Neural cell (in vitro differentiated cells): Measurements from ENCODE around the gene MTRF1L.

Experiments
- EP300 ChIP-seq: fragments of 450-650 bp; conservative IDR thresholded peaks from 2 replicates; pipeline ENCODE4 v1.6.1; 2014; ENCODE audit warnings: antibody characterized with exemption, mild to moderate bottlenecking, moderate library complexity; ENCODE audit not compliant: poor library complexity, severe bottlenecking
- POLR2AphosphoS5 ChIP-seq: IDR thresholded peaks from 2 replicates; pipeline ENCODE4 v1.6.1; 2012
- SMC3 ChIP-seq: fragments of 450-650 bp; conservative IDR thresholded peaks from 2 replicates; pipeline ENCODE4 v1.6.1; 2014; ENCODE audit warnings: antibody characterized with exemption, mild to moderate bottlenecking, moderate library complexity; ENCODE audit not compliant: poor library complexity
- TAF1 ChIP-seq: IDR thresholded peaks from 2 replicates; pipeline ENCODE4 v1.6.1; 2012; ENCODE audit warnings: low read depth
- TF ChIP-seq, protein P1 (sequence below): fragments of 450-650 bp; IDR thresholded peaks from 2 replicates; pipeline ENCODE4 v1.5.1; 2014; ENCODE audit warnings: antibody characterized with exemption, mild to moderate bottlenecking, moderate library complexity; ENCODE audit not compliant: poor library complexity, severe bottlenecking

GRCh38 chr6:153038378-153039057 is 36.0 kb upstream of the MTRF1L start:
- TF ChIP-seq POLR2AphosphoS5 (no peak), SMC3 (no peak), TAF1 (no peak), EP300 (no peak)
- TF ChIP-seq, protein P1, sequence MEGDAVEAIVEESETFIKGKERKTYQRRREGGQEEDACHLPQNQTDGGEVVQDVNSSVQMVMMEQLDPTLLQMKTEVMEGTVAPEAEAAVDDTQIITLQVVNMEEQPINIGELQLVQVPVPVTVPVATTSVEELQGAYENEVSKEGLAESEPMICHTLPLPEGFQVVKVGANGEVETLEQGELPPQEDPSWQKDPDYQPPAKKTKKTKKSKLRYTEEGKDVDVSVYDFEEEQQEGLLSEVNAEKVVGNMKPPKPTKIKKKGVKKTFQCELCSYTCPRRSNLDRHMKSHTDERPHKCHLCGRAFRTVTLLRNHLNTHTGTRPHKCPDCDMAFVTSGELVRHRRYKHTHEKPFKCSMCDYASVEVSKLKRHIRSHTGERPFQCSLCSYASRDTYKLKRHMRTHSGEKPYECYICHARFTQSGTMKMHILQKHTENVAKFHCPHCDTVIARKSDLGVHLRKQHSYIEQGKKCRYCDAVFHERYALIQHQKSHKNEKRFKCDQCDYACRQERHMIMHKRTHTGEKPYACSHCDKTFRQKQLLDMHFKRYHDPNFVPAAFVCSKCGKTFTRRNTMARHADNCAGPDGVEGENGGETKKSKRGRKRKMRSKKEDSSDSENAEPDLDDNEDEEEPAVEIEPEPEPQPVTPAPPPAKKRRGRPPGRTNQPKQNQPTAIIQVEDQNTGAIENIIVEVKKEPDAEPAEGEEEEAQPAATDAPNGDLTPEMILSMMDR, result no peak
